ENCODE data around the gene RPS24. TPM values are rescaled to one million over a fixed set of nuclear protein-coding genes. Genes with fewer than 3 reads are reported as not detected.
A peak's percentile ranks its signal among the peaks of the same experiment; 100 is the strongest.

RPS24 gene
- total RNA-seq, 1 experiment from 2014 or later = 1,553 TPM

DNA sequence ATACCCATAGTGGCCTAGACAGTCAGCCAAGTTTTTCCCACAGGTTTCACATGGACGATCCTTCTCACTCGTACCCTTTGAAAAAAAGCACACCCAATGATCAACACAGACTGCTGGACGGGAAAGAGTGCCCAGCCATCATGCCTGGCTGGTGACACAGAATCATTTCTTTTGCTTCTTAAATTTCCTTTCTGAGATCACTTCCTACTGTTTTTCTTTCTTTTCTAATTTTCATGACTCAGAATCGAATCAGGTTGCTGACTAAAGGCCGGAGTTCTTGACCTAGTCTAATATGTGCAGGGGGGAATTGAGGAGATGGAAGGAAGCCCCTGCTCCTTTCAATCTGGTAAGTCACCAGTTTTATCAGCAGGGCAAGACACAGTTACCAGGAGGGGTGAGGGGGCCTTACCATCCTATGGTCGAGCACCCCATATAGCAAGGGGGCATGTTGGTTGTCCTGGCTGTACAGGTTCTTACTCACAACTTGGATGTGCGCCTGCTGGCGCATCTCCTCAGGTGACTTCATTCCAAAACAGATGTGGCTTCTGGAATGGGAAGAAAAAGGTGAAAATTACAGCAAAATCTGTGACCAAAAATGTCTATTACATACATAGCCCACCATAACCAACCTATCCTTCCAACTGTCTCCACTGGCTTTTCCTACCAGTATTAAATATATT lies 7.8 kb upstream of the RPS24 start:
- H3K27me3 ChIP-seq (replicated peaks; ENCODE audit: insufficient read depth, low read depth, low read length, poor library complexity) = no peaks in the 10 kb centered on the region
- DNase-seq (ENCODE audit: low spot score) = no peak
- H3K27ac ChIP-seq (ENCODE audit: low read depth, low read length, poor library complexity, severe bottlenecking) = no peak overlapping the region
- intact Hi-C loops (cut with micrococcal nuclease; ENCODE audit: unreplicated experiment) = no loop called here
- no TSS peak for BruUV-seq (replicated peaks)
- ChIA-PET CTCF (no interaction called here), POLR2A (ENCODE audit: low non-redundant PET) (no interaction called here)
- H3K9me3 ChIP-seq (ENCODE audit: low read depth, low read length, poor library complexity, severe bottlenecking) = no peaks in the 10 kb centered on the region
- H3K4me3 ChIP-seq (ENCODE audit: low read depth, low read length, poor library complexity, severe bottlenecking) = no peak overlapping the region
- TF ChIP-seq, protein P1, sequence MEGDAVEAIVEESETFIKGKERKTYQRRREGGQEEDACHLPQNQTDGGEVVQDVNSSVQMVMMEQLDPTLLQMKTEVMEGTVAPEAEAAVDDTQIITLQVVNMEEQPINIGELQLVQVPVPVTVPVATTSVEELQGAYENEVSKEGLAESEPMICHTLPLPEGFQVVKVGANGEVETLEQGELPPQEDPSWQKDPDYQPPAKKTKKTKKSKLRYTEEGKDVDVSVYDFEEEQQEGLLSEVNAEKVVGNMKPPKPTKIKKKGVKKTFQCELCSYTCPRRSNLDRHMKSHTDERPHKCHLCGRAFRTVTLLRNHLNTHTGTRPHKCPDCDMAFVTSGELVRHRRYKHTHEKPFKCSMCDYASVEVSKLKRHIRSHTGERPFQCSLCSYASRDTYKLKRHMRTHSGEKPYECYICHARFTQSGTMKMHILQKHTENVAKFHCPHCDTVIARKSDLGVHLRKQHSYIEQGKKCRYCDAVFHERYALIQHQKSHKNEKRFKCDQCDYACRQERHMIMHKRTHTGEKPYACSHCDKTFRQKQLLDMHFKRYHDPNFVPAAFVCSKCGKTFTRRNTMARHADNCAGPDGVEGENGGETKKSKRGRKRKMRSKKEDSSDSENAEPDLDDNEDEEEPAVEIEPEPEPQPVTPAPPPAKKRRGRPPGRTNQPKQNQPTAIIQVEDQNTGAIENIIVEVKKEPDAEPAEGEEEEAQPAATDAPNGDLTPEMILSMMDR (conservative IDR thresholded peaks at IDR 0.05; ENCODE audit: low read depth, low read length) = no peak
- H3K4me1 ChIP-seq (ENCODE audit: insufficient read depth, low read length, poor library complexity, severe bottlenecking) = peaks cover 5% of the 10 kb centered on the region
- peaks cover 54% of the 10 kb centered on the region for H3K36me3 ChIP-seq (ENCODE audit: insufficient read depth, low read length, poor library complexity, severe bottlenecking)

DNA sequence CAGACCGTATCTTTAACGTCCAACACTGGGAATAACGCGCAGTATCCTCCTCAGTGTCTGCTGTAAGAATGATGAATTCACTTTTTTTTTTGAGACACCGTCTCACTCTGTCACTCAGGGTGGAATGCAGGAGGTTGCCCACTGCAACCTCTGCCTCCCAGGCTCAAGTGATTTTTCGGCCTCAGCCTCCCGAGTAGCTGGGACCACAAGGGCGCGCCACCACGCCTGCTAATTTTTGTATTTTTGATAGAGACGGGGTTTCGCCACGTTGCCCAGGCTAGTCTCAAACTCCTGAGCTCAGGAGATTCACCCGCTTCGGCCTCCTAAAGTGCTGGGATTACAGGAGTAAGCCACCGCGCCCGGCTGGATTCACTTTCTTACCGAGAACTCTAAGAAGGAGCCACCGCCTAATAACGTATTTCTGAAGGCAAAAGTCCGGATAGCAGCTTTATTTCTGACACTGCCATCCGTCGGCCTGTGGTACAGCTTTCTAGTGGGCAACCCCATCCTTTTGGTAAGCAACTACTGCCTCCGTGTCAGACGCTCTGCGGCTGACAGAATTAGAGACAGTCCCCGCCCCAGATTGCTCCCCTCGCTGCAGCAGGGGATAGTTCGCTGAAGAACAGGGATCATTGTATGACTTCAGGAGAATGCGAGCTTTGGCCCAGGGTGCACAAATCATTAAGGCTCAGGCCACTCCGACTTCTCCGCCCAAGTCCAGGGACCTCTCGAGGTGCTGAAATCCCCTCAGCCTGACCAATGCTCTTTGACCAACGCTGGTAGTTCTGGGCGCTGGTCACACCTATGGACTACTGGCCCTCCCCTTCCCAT lies 5.0 kb upstream of the RPS24 start:
- CTCF ChIA-PET = no interaction called here
- intact Hi-C loops (cut with micrococcal nuclease; ENCODE audit: unreplicated experiment) = loop anchor here (1.0 to 2.0 kb wide), 2 partner anchors 182 to 192 kb away; no protein-coding TSS in a partner anchor
- TF ChIP-seq, protein P1 (conservative IDR thresholded peaks at IDR 0.05; ENCODE audit: low read depth, low read length) = 0 out of 2 replicates have a peak, but pooled peaks have one; percentile 16
- no peak for TF ChIP-seq EZH2 (IDR thresholded peaks at IDR 0.05; ENCODE audit: borderline replicate concordance, low read depth, low read length, poor library complexity, severe bottlenecking)

DNA sequence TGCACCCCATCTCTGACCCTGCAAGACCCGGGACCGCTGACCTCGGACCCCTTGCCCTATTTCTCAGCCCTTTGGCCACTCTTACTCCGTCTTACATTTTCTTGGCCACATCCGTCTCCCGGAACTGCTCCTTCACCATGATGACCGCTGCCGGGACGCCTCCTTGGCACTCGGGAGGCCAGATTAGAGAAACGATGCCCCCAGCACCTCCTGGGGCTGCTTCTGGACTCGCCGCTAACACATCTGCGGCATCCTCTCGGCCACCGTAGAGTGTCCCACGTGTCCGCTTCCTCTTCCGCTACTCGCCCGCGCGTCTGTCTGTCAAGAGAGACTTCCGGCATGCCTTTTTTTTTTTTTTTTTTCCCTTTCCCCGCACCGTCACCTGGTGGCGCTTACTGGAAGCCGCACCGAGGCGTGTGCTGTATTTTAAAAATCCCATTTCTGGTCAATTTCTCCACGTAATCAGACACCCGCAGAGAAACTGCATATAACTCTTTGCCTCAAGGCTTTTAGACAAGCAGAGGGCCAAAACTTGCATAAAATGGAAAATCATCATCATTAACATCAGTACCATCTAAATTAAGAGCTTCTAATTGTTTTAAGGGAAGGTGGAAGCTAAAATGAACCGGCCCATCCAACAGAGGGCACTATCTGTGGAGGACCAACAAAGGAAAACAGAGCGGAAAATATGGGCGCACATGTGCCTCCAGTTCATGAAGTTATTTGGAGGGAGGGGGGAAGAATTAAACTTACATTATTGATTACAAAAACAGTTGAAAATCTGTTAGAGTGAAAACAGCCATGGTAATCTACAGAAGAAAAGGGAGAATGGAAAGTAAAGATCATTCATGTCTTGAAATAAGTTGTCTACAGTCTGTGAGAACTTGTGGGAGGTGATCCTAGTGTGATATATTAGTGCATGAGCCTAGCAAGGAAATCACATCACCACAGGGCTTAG lies 4.1 kb upstream of the RPS24 start, which contains the start of gene POLR3A:
TSS of gene POLR3A (minus strand) at position 247 of the 958 bp plus-strand sequence. CDS start at position 139, 108 bp downstream.
- BruUV-seq (replicated peaks) = no TSS peak
- no peaks in the 10 kb centered on the region for H3K9me3 ChIP-seq (ENCODE audit: low read depth, low read length, poor library complexity, severe bottlenecking)
- intact Hi-C loops (cut with micrococcal nuclease; ENCODE audit: unreplicated experiment) = loop anchor here (1.0 to 2.0 kb wide), 2 partner anchors 183 to 193 kb away; no protein-coding TSS in a partner anchor
- POLR2A ChIA-PET (ENCODE audit: low non-redundant PET) = no interaction called here
- CTCF ChIA-PET = interaction anchor here (0.6 to 0.7 kb wide), 4 partner anchors 22 to 584 kb away, joined by 3 to 6 read pairs (median 4); no protein-coding TSS in a partner anchor
- no peaks in the 10 kb centered on the region for H3K27me3 ChIP-seq (replicated peaks; ENCODE audit: insufficient read depth, low read depth, low read length, poor library complexity)
- TF ChIP-seq EZH2 (IDR thresholded peaks at IDR 0.05; ENCODE audit: borderline replicate concordance, low read depth, low read length, poor library complexity, severe bottlenecking) = no peak
- TF ChIP-seq, protein P1 (conservative IDR thresholded peaks at IDR 0.05; ENCODE audit: low read depth, low read length) = peak; percentile 93
- peak within 1 kb of the TSS; percentile 88 for H3K27ac ChIP-seq (ENCODE audit: low read depth, low read length, poor library complexity, severe bottlenecking)
- peaks cover 9% of the 10 kb centered on the region for H3K4me1 ChIP-seq (ENCODE audit: insufficient read depth, low read length, poor library complexity, severe bottlenecking)
- H3K36me3 ChIP-seq (ENCODE audit: insufficient read depth, low read length, poor library complexity, severe bottlenecking) = peaks cover 17% of the 10 kb centered on the region
- DNase-seq (ENCODE audit: low spot score) = peak; percentile 98
- H3K4me3 ChIP-seq (ENCODE audit: low read depth, low read length, poor library complexity, severe bottlenecking) = peak within 1 kb of the TSS; percentile 96

More for the DNA sequence above, 5.0 kb upstream of the RPS24 start:
- Histone ChIP-seq H3K27me3 (replicated peaks; ENCODE audit: insufficient read depth, low read depth, low read length, poor library complexity) (no peaks in the 10 kb centered on the region), H3K27ac (ENCODE audit: low read depth, low read length, poor library complexity, severe bottlenecking) (peak overlapping the region; percentile 88), H3K4me3 (ENCODE audit: low read depth, low read length, poor library complexity, severe bottlenecking) (peak overlapping the region; percentile 96), H3K36me3 (ENCODE audit: insufficient read depth, low read length, poor library complexity, severe bottlenecking) (peaks cover 26% of the 10 kb centered on the region), H3K4me1 (ENCODE audit: insufficient read depth, low read length, poor library complexity, severe bottlenecking) (peaks cover 9% of the 10 kb centered on the region), H3K9me3 (ENCODE audit: low read depth, low read length, poor library complexity, severe bottlenecking) (no peaks in the 10 kb centered on the region)
- DNase-seq (ENCODE audit: low spot score) = no peak
- BruUV-seq (replicated peaks) = TSS peak; percentile 35
- POLR2A ChIA-PET (ENCODE audit: low non-redundant PET) = no interaction called here

Measured in A673 (cell line).